DND-41 (cell line): ENCODE measurements around the gene CCR9.

Experiments
- CTCF ChIP-seq: IDR thresholded peaks from 2 replicates; pipeline ENCODE4 v1.5.1; 2012; ENCODE audit warnings: borderline replicate concordance, low read length, moderate library complexity, mild to moderate bottlenecking; ENCODE audit not compliant: poor library complexity, severe bottlenecking; ENCODE audit errors: extremely low read depth
- EZH2 ChIP-seq: IDR thresholded peaks from 3 replicates; pipeline ENCODE4 v1.6.1; 2012; ENCODE audit warnings: borderline replicate concordance, low read depth, mild to moderate bottlenecking, moderate library complexity, low read length, inconsistent platforms; ENCODE audit not compliant: severe bottlenecking

GRCh38 chr3:45922039-45922326 is 35.6 kb downstream of the CCR9 start:
- TF ChIP-seq CTCF (no peak), EZH2 (no peak)
